Measurements from ENCODE around the gene DPM3.

The DPM3 gene

DNA sequence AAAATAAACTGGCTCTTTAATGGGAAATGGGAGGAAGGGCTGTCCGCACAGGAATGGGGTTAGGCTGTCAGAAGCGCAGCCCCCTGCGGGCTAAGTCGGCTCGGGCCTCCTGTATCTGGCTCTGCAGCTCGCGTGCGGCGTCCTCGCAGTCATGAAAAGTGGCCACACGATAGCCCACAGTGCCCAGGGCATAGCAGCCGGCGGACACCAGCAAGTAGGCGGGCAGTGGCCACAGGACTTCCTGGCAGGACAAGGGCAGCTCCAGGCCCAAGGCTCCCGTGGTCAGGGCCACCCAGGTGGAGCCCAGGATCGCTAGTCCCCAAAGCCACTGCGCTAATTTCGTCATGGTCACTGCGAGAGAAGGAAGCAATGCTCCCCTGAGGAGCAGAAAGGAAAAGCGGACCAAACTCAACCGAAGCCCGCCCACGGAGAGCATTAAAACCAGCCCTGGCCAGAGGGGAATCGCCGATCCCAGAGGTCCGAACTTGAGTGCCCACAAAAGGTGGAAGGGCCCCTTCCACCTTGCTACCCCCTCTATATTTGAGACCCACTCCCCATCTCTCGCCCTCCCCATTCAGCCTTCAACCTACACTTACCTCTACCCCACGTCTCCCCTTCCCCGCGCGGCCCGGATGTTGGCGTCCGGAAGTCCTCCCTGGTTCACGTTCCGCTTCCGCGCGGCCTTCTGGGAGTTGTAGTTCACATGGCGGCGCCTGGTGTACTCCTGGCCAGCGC, at the start of gene DPM3 (continued):
- no peak for TF ChIP-seq ZNF311 (tag by site-specific recombination; IDR thresholded peaks at IDR 0.05; ENCODE audit: borderline replicate concordance)
- no peak for TF ChIP-seq ZNF138 (tag by site-specific recombination; IDR thresholded peaks at IDR 0.05; ENCODE audit: borderline replicate concordance)
- TF ChIP-seq ZNF548 (tag by site-specific recombination; IDR thresholded peaks at IDR 0.05) = no peak
- TF ChIP-seq ZNF580 (tag by site-specific recombination; IDR thresholded peaks at IDR 0.05) = peak; percentile 98
- TF ChIP-seq RBAK (tag by site-specific recombination; IDR thresholded peaks at IDR 0.05) = no peak
- TF ChIP-seq ZNF121 (tag by site-specific recombination; IDR thresholded peaks at IDR 0.05) = no peak
- TF ChIP-seq ZNF239 (tag by site-specific recombination; IDR thresholded peaks at IDR 0.05) = no peak
- TF ChIP-seq SP7 (tag by site-specific recombination; IDR thresholded peaks at IDR 0.05) = peak; percentile 80
- TF ChIP-seq AEBP2 (tag by site-specific recombination; IDR thresholded peaks at IDR 0.05; ENCODE audit: borderline replicate concordance) = no peak
- TF ChIP-seq FEZF1 (tag by site-specific recombination; IDR thresholded peaks at IDR 0.05) = no peak
- TF ChIP-seq ZNF555 (tag by site-specific recombination; conservative IDR thresholded peaks at IDR 0.05) = no peak
- TF ChIP-seq ZNF140 (tag by site-specific recombination; IDR thresholded peaks at IDR 0.05) = no peak
- peak; percentile 77; the same call in 1 of the 2 replicates for TF ChIP-seq ZNF324 (tag by site-specific recombination; IDR thresholded peaks at IDR 0.05)
- TF ChIP-seq ZNF623 (tag by site-specific recombination; IDR thresholded peaks at IDR 0.05) = no peak; the same call in 1 of the 2 replicates
- no peak for TF ChIP-seq HOXA7 (CRISPR knock-in tag; IDR thresholded peaks at IDR 0.05; ENCODE audit: borderline replicate concordance)
- no peak for TF ChIP-seq ZNF777 (tag by site-specific recombination; IDR thresholded peaks at IDR 0.05; ENCODE audit: borderline replicate concordance)
- no peak for TF ChIP-seq ZNF214 (tag by site-specific recombination; IDR thresholded peaks at IDR 0.05; ENCODE audit: borderline replicate concordance)
- TF ChIP-seq, protein P1, sequence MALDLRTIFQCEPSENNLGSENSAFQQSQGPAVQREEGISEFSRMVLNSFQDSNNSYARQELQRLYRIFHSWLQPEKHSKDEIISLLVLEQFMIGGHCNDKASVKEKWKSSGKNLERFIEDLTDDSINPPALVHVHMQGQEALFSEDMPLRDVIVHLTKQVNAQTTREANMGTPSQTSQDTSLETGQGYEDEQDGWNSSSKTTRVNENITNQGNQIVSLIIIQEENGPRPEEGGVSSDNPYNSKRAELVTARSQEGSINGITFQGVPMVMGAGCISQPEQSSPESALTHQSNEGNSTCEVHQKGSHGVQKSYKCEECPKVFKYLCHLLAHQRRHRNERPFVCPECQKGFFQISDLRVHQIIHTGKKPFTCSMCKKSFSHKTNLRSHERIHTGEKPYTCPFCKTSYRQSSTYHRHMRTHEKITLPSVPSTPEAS (tag by site-specific recombination; IDR thresholded peaks at IDR 0.05) = no peak
- TF ChIP-seq ZNF639 (tag by site-specific recombination; IDR thresholded peaks at IDR 0.05) = peak; percentile 62
- TF ChIP-seq ZNF558 (tag by site-specific recombination; IDR thresholded peaks at IDR 0.05) = no peak
- 0 out of 2 replicates have a peak, but pooled peaks have one; percentile 29 for TF ChIP-seq KLF9 (tag by site-specific recombination; IDR thresholded peaks at IDR 0.05; ENCODE audit: low read depth)
- TF ChIP-seq ZBTB8A (tag by site-specific recombination; IDR thresholded peaks at IDR 0.05) = 0 out of 2 replicates have a peak, but pooled peaks have one; percentile 93
- no peak for TF ChIP-seq ZNF791 (tag by site-specific recombination; IDR thresholded peaks at IDR 0.05)
- no peak for TF ChIP-seq SCRT1 (tag by site-specific recombination; IDR thresholded peaks at IDR 0.05; ENCODE audit: borderline replicate concordance)
- TF ChIP-seq ZNF645 (tag by site-specific recombination; IDR thresholded peaks at IDR 0.05) = no peak
- TF ChIP-seq SCRT2 (tag by site-specific recombination; IDR thresholded peaks at IDR 0.05) = no peak
- 0 out of 2 replicates have a peak, but pooled peaks have one; percentile 2 for TF ChIP-seq ZNF146 (tag by site-specific recombination; IDR thresholded peaks at IDR 0.05)
- no peak for TF ChIP-seq ZNF423 (tag by site-specific recombination; IDR thresholded peaks at IDR 0.05)
- no peak for TF ChIP-seq ZNF23 (tag by site-specific recombination; IDR thresholded peaks at IDR 0.05; ENCODE audit: borderline replicate concordance)
- TF ChIP-seq ZNF341 (tag by site-specific recombination; IDR thresholded peaks at IDR 0.05; ENCODE audit: low read depth) = peak; percentile 92
- TF ChIP-seq ZNF785 (tag by site-specific recombination; IDR thresholded peaks at IDR 0.05) = no peak; the same call in 1 of the 2 replicates
- no peak for TF ChIP-seq ZNF16 (tag by site-specific recombination; IDR thresholded peaks at IDR 0.05; ENCODE audit: low read depth)
- no peak for TF ChIP-seq ZNF174 (tag by site-specific recombination; IDR thresholded peaks at IDR 0.05)
- 0 out of 2 replicates have a peak, but pooled peaks have one; percentile 5 for TF ChIP-seq ZBTB6 (tag by site-specific recombination; IDR thresholded peaks at IDR 0.05)
- peak; percentile 79 for TF ChIP-seq ZNF501 (tag by site-specific recombination; IDR thresholded peaks at IDR 0.05)
